ENCODE data around the gene SAMHD1.
"Not testable (repeated sequence)": the region's sequence is repeated elsewhere in the genome, so short reads cannot be mapped to it uniquely, and the experiment has no call there.

The SAMHD1 gene

GRCh38 chr20:36951979-36952738, 651 bp upstream of the SAMHD1 start:
- DNase-seq = no peak

DNA sequence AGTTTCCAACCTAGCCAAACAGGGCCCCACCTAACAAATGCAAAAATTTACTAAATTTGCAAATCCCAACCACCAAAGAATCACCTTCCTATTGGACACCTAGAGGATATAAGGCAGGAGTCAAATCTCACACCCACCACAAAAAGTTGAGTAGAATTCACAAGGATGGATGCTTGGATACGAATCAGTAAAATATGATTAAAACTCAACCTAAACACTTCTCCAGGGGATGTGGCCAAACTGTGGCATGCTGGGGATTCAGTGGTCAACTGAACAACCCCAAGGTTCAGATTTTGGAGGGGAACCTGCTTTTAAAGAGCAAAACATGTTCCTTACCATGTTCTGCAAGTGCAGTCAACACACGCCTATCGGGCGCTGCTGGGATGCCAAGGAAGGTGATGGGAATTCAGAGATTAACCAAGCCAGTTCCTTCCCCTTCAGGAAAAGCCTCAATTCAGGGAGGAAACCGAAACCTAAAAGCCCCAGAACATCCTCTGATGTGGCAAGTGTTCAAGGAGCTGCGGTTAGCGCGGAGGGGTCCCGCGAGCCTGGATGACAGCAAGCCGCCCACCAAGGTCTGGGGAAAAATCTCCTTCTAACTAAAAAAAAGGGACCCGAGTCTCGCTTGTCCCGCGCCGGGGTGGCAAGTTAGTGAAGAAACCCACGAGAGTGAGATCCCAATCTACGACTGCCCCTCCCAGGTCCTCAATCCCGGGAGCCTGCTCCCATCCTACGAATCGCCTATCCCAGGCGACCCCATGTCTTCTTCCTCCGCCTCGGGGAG, 902 bp downstream of the SAMHD1 start:
- DNase-seq = peak; percentile 51

GRCh38 chr20:36941401-36941835, 10.1 kb downstream of the SAMHD1 start:
- no peak for DNase-seq

DNA sequence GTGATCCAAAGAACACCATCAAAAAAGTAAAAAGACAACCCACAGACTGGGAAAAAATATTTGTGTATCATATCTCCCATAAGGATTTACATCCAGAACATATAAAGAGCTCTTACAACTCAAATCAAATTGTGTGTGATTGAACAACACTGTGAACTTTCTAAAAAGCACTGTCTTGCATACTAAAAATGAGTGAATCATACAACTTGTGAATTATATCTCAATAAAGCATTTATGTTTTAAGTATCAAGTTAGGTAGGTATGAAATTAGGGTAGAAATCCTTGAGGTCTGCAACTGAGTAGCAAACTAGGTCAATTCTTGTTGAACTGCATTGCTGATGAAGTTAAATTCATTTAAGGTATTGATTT, 14.1 kb downstream of the SAMHD1 start:
- DNase-seq = no peak

GRCh38 chr20:36936761-36937401, 14.6 kb downstream of the SAMHD1 start:
- not testable (repeated sequence) for DNase-seq

- DNase-seq = no peak
Observed at GRCh38 chr20:36936341-36936740, 15.2 kb downstream of the SAMHD1 start.

DNA sequence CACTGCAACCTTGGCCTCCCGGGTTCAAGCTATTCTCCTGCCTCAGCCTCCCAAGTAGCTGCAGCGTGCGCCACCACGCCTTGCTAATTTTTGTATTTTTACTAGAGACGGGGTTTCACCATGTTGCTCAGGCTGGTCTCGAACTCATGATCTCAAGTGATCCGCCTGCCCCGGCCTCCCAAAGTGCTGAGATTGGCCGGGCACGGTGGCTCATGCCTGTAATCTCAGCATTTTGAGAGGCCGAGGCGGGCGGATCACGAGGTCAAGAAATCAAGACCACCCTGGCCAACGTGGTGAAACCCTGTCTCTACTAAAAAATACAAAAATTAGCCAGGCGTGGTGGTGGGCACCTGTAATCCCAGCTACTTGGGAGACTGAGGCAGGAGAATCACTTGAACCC, 17.9 kb downstream of the SAMHD1 start:
- DNase-seq = not testable (repeated sequence)

- DNase-seq = no peak
Observed at GRCh38 chr20:36932476-36933426, 18.8 kb downstream of the SAMHD1 start.

- not testable (repeated sequence) for DNase-seq
Observed at GRCh38 chr20:36932067-36932466, 19.4 kb downstream of the SAMHD1 start.

- no peak for DNase-seq
Observed at GRCh38 chr20:36929691-36930090, 21.8 kb downstream of the SAMHD1 start.

DNA sequence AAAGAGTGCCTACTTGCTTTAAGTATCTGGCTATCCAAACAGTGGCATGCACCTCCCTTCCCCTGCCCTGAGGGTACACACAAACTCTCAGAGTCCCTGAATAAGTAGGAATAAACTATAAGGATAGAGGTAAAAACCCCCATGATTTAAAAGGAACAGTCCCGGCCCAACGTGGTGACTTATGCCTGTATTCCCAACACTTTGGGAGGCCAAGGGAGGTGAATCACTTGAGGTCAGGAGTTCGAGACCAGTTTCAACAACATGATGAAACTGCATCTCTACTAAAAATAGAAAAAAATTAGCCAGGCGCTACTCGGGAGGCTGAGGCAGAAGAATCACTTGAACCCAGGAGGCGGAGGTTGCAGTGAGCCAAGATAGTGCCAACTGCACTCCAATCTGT, 22.2 kb downstream of the SAMHD1 start:
- DNase-seq = no peak

- DNase-seq = no peak
Observed at GRCh38 chr20:36927704-36928103, 23.8 kb downstream of the SAMHD1 start.

GRCh38 chr20:36926653-36927200, 24.8 kb downstream of the SAMHD1 start:
- no peak for DNase-seq

- DNase-seq = no peak
Observed at GRCh38 chr20:36925234-36925633, 26.3 kb downstream of the SAMHD1 start.

DNA sequence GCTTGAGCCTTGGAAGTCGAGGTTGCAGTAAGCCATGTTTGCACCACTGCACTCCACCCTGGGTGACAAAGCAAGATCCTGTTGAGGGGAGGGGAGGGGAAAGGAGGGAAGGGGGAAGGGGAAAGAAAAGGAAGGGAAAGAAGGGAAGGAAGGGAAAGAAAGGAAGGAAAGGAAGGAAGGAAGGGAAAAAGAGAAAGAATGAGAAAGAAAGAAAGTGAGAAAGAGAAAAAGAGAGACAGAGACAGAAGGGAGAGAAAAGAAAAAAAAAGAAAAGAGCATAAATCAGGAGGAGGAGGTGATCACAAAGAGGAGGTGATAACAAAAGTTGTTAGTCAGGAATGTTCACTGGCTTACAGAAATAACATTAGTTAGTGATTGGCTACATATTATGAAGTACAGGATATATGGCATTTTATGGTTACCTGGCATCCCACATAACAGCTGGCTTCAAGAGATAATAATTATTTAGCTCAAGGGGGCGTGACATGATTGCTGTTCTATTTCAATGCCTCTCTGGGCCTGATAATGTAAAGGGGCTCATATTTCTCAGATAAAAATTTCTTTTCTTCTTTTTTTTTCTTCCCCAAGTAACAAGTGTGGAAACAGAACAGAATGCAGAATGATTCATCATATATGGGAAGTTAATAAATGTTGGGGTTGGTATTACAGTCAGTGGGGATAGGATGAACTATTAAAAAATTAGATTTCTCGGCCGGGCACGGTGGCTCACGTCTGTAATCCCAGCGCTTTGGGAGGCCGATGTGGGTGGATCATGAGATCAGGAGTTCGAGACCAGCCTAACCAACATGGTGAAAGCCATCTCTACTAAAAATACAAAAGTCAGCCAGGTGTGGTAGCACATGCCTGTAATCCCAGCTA, 27.1 kb downstream of the SAMHD1 start:
- DNase-seq = no peak

DNA sequence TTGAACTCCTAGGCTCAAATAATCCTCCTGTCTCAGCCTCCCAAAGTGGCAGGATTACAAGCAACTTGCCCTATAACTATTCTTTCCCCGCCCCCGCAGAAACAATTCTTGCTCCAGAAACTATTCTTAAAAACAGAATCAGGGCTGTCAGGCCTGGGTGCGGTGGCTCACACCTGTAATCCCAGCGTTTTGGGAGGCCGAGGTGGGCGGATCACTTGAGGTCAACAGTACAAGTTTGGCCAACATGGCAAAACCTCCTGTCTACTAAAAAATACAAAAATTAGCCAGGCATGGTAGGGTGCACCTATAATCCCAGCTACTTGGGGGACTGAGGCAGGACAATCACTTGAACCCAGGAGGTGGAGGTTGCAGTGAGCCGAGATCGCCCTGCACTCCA, 31.2 kb downstream of the SAMHD1 start:
- DNase-seq = no peak

DNA sequence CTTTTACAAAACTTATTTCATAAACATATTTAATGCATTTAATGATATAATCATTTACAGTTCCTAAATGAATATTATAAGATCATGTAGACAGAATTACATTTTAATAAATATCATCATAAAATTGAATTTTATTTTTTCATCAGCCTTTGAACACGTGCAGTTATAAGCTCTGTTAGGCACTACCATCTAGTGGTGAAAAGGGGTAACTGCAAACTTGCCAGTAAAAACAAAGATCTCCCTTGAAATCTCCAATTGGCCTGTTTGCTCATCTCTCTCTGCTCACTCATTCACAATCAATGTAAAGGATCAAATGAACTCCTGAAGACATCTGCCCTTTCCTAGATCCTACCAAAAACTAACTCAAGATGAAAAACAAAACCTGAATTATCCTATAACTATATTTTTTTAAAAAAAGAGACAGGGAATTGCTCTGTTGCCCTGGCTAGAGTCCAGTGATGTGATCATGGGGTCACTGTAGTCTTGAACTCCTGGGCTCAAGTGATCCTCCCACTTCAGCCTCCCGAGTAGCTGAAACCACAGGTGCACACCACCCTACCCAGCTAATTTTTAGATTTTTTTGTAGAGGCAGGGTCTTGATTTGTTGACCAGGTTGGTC, 31.7 kb downstream of the SAMHD1 start:
- no peak for DNase-seq

- DNase-seq = no peak
Observed at GRCh38 chr20:36917943-36918342, 33.6 kb downstream of the SAMHD1 start.

GRCh38 chr20:36917240-36917639, 34.3 kb downstream of the SAMHD1 start:
- DNase-seq = no peak

DNA sequence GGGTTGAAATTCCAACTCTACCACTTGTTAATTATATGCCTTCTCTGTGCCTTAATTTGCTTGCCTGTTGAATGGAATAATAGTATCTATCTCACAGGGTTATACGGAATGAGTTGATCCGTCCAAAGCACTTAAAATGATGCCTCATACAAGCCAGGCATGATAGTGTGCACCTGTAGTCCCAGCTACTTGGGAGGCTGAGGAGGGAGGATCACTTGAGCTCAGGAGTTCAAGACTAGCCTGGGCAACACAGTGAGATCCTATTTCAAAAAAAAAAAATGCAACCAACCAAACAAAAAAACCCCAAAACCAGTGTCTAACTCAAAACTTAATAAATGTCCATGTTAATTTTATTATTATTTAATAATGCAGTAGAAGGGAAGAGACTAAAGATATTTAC, 35.3 kb downstream of the SAMHD1 start:
- DNase-seq = no peak

- no peak for DNase-seq
Observed at GRCh38 chr20:36908603-36909002, 42.9 kb downstream of the SAMHD1 start.
